OCI-M2 (cell line): ENCODE results near the gene ANKRD1.
"Not testable (repeated sequence)": the region's sequence is repeated elsewhere in the genome, so short reads cannot be mapped to it uniquely, and the experiment has no call there.

Source experiments
- DNase-seq: peaks from one replicate; lab custom pipeline; 2025; ENCODE audit not compliant: unreplicated experiment; lab: John Stamatoyannopoulos, UW

ANKRD1 gene

DNA sequence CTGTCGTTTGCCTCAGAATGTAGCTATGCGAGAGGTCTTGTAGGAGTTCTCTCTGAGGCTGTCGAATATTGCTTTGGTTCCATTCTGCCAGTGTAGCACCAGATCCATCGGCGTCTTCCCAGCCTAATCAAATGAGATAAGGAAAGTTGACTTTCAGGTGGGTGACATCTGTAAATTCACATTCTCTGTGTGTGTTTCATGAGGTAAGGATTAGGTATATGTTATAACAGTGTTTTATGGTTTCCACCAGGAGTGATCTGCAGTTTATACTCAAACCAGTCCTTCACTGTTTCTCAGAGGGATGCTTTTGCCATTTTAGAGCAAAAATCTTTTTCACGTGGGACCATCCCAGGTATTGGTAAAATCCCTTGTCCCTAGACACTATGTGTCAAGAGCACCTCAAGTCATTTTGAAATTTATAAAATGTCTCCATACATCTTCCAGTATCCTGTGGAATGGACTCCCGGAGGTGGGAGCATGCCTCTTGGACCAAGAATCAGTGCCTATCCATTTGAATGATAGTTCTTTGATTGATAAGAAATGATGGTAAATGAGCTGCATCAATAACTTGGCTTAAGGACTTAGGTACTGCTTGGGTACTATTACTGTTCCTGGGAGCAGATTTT is 7.9 kb downstream of the ANKRD1 start:
- no peak for DNase-seq

DNA sequence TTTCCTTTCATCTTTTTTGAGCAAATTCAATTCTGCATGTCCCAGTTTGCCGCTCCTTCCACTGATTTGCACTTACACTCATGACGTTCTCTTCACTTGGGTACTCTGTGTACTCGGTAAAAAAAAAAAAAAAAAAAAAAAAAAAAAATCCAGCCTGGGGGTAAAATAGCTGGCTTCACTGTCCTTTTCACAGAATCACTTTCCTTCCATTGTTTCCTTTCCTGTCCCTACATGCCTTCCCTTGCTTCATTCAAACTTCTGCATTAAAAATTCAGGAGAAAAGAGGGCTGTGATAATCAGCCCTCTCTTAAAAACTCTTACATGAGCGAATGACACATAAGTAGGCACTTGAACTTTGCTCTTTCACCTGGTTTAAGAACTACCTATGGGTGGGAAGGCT is 8.7 kb downstream of the ANKRD1 start:
- DNase-seq: no peak

DNA sequence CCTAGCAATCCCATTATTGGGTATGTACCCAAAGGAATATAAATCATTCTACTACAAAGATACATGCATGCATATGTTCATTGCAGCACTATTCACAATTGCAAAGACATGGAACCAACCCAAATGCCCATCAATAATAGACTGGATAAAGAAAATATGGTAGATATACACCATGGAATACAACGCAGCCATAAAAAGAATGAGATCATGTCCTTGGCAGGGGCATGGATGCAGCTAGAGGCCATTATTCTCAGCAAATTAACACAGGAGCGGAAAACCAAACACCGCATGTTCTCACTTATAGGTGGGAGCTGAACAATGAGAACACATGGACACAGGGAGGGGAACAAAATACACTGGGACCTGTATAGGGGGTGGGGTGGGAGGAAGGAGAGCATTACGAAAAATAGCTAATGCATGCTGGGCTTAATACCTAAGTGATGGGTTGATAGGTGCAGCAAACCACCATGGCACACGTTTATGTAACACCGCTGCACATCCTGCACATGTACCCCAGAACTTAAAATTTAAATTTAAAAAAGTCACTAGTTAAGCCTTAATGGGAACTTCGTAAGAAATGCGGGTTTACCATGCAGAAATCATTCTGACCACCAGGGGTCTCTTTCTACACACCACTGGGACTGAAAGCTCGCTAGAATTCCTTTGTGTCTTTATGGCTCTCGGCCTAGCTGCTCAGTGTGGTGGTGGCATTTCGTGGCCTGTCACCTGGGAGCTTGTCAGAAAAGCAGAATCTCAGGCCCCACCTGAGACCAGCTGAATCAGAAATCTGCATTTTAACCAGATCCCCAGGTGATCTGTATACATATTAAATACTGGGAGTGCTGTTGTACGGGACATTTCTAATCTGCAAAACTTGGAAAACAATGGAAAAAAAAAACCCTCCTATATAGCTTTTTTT is 9.5 kb downstream of the ANKRD1 start:
- DNase-seq: no peak

DNA sequence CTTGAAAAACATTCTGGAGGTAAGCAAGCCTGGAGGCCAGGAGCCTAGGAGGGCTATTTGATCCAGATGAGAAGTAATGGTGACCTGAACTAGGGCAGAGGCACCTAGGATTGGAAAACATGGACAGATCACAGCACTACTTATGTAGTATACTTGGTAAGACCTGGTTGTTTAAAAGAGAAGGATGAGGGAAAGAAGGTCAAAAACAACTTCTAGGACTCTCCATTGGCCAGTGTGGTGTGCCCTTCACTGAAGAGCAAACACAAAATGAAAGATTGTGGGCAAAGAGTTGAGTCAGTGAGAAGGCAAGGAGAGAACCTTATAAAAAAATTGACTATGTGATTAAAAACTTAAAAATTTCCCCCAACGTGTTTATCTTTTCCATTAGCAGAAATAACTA is 14.3 kb downstream of the ANKRD1 start:
- no peak for DNase-seq

DNA sequence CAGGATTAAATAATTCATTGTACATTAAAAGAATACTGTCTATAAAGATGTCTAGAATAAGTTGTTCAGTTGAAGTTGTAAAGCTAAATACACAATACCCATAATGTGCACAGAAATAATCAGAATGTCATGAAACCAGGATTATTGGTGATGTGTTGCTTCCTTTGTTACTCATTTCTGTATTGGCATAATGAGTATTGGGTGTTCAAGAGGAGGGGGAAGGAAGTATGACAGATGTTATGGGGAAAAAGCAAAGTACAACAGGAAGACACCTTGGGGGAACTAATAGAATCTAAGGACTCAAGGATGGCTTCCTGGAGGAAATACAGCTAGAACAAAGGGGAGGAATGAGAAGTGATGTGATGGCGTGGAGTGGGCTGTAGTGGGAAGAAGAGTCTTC is 15.0 kb downstream of the ANKRD1 start:
- no peak for DNase-seq

DNA sequence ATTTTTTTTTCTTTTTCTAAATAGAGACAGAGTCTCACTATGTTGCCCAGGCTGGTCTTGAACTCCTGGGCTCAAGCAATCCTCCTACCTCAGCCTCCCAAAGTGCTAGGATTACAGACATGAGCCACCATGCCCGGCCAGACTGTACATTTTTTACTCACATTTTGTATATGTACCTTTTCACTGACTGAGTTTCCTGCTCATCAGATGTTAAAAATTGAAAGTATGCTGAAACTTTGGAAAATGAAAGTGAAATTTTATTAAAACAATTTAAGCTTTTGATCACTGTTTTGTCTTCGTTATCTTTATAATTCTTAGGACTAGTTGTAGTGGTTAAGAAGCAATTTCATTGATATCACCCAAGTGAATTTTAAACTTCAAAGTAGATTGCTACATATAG is 24.0 kb downstream of the ANKRD1 start:
- not testable (repeated sequence) for DNase-seq

DNA sequence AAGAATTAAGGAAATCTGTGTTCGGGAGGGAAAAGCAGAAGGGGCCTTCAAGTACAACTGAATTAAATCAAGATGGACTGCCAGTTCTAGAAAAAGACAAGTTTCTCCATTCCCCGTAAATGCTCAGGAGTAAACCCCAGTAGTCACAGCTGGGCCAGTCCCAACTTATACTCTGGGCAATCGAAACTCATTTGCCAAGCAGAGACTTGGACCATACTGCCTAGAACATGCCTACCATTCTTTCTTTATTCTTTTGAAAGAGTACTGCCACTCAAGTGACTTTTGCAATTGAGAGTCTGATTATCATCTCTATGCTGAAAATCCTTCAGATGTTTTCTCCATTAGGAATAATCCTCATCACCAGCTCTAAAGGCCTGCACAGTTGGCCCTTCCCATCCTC is 27.7 kb downstream of the ANKRD1 start:
- DNase-seq: no peak

DNA sequence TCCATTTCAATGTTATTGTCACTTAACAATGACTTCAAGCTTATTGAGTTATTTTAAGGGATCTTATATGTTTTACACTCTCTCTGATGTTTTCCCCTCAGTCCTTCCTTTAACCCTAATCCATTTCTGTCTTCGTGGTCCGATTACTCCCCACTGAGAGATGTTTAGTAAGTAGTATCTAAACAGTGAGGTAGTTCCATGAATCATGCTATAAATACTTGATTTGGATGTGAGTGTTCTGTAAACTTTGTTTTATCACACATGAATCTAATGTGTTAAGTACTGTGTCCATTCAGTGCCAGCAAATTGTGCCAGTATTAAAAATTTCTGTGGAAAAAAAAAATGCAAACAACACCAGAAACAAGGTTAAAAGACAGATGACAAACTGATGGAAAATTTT is 30.5 kb downstream of the ANKRD1 start:
- DNase-seq: no peak

DNA sequence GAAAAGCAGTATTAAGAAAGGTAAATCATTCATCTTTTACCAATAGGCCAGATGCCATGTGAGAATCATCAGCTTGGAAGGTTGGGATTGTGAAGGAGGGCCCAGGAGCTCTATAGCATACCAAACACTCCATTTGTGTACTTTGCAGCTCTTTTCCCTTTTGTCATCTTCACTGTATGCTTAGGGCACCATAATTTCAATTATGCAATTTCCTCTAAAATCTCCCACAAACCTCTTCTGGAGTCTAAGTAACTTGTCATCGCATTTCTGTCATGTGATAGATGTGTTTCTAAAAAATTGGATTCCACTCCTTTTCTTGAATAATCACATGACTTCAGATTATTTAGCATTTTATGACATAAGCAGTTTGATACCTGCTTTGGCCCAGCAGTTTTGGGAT is 31.3 kb downstream of the ANKRD1 start:
- DNase-seq: no peak

DNA sequence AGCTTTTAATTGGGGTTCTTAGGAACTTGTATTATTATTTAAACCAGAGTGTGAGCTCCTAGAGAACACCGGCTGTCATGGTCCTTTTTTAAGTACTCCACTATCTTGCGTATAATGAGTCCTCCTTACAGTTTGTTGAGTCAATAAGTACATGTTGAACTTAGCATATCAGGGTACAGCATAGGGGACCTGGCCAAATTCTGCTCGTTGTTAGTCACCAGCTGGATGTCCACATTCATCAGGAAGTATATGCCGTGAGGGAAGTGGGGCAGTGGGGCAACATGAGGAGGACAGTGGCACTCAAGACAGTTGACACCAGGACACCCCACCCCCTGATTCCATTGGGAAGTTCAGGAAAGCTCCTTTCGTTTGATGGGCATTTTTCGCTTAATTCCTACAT is 32.5 kb downstream of the ANKRD1 start:
- DNase-seq: no peak

DNA sequence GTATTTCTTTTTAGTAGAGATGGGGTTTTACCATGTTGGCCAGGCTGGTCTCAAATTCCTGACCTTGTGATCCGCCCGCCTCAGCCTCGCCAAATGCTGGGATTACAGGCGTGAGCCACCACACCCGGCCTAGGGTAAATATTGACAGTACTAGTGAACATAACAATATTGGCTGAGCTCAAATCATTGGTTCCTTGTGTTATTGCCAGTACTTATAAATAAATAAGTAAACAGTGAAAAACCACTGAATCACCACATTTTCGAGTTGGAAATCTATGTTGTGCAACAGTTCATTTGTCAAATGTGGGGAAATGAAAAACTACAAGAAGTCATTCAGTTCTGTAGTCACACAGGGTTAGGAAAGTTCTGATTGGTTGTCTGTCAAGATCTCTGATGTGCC is 33.3 kb downstream of the ANKRD1 start:
- DNase-seq: no peak

DNA sequence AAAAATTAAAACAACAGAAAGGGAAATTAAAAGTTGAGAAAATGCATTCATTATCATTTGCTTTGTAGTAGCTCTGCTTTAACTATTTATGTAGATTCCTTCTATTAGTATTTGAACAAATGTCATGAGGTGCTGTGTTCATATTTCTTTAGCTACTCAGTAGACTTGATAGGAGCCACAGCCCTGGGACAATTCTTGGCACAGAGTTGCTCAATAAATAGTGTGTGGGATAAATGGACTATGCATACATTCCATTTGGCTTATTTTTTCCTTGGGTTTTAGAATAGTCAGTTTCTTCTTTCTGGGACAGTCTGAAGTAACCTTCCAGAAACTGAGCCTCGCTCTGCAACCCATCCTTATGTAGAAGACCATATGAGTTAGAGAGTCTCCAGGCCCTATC is 35.7 kb downstream of the ANKRD1 start:
- DNase-seq: no peak

DNA sequence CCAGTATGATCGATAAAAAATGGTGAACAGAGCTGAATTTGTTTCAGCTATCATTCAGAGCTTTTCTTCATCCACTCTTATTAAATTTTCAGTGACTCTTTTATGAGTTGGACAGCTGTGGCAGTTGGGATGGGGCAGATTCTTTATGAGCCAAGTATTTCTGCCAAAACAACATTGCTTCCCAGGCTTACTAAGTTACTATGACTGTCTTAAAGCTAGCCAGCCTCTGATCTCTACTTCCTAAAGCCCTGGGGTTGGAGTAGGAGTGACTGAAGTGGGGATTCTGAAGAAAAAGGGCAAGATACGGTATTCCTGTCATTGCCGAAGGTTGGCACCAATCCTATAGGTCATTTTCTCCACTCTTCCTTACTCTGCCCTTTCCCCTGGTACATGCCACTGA is 36.5 kb downstream of the ANKRD1 start:
- no peak for DNase-seq

DNA sequence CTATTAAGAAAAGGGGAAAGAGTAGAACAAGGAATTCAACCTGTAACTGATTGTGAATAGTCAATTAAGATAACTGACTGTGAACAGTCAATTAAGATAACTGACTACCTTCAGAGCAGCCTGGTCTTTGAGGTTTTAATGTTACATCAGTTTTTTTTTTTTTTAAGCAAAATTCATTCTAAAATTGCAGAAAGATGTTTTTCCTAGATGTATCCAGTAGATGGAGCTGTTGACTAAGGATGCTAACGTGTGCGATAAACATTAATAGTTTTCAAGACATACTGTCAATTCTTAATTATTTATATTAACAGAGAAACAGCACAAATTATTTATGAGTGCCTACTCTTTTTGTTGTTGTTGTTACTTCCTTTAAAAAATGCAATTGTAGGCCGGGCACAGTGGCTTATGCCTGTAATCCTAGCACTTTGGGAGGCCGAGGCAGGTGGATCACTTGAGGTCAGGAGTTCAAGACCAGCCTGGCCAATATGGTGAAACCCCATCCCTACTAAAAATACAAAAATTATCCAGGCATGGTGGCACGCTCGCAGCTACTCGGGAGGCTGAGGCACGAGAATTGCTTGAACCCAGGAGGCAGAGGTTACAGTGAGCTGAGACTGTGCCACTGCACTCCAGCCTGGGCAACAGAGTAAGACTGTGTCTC is 40.7 kb downstream of the ANKRD1 start:
- not testable (repeated sequence) for DNase-seq

DNA sequence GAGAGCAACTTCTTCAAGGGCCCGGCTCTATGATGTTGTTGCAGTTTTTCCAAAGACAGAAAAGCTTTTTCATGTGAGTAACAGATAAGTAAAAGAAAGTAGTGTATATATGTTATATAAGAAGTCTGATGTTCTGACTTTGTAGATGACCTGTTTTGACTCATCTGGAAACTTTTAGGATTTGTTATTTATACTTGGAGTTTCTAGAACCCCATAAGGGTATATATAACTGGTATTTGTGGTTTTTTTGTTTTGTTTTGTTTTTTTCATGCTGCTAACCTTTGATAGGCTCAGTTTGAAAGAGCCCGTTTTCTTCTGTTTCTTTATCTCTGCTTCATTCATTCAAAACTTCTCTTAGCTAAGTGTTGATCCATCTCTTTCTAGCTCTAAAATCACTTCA is 41.8 kb downstream of the ANKRD1 start:
- no peak for DNase-seq

DNA sequence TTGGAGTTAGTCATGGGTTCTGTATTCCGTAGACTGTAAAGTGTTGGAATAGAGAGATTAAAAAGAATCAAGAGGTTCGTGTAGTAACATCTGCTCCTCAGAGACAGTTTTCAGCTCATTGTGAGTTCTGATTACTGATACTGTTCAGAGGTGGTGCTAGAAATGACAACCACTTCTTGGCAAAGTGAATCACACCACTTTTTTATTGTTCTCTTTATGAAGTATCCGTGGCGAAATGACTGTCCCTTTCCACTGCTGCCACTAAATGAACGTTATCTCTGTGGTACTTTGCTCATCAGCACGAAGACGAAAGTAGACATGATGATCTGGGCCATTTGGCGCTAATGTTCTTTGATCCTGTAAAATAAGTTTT is 48.3 kb downstream of the ANKRD1 start:
- DNase-seq: no peak

DNA sequence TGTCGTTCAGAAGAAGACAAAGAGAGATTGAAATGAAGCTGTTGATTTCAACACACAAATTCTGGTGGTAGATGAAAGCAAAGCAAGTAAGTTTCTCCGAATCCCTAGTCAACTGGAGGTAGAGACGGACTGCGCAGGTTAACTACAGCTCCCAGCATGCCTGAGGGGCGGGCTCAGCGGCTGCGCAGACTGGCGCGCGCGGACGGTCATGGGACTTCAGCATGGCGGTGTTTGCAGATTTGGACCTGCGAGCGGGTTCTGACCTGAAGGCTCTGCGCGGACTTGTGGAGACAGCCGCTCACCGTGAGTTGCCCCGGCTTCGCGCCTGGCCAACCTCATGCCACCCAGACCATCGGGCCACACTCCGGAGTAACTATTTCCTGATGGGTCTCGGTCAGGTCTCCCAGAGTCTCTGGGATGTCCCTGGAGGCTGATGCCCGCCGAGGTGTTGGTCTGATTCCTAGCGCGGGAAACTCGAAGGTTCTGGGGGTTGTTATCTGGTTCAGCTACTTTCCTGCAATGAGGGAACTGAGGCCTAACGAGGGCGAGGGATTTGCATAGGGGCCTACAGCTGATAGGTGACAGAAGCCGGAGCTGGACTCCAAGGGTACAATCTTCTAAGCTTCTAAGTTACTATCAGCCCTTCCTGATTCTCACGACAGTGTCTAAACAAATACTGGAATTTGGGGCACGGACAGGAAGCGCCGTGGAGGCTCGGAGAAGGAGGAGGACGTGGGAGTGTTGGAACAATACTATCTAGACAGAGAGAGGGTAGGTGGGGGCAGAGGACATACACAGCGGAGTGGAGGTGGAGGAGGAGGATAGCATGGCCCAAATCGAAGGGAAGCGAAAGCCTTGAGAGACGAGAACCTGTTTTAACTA is 48.9 kb downstream of the ANKRD1 start, which contains the start of gene RPP30:
Gene RPP30 (plus strand): TSS at position 209 of the 882 bp plus-strand sequence. CDS start 13 bp downstream, at position 222.
- peak; percentile 74 for DNase-seq

DNA sequence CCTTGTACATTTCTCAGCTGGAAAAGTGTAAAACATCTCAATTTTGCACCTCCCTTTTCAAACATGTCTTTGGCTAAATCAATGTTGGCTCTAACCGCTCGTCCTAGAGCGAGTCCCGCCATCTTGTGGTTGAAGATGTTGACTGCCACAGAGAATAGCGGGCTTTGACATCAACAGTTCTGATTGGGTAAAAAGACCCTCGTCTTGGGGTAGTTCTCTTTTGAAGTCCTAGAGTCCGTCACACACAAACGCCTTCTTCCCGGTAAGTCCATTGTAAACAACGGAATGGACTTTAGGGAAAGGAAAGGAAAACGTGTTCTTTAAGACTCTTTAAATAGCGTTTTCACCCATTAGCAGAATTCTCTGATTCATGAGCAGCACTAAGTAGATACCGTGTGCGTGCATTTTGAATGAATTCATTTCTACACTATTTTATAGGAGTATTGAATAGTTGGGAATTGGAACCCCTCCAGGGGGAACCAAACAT is 49.6 kb downstream of the ANKRD1 start:
- peak; percentile 74 for DNase-seq

DNA sequence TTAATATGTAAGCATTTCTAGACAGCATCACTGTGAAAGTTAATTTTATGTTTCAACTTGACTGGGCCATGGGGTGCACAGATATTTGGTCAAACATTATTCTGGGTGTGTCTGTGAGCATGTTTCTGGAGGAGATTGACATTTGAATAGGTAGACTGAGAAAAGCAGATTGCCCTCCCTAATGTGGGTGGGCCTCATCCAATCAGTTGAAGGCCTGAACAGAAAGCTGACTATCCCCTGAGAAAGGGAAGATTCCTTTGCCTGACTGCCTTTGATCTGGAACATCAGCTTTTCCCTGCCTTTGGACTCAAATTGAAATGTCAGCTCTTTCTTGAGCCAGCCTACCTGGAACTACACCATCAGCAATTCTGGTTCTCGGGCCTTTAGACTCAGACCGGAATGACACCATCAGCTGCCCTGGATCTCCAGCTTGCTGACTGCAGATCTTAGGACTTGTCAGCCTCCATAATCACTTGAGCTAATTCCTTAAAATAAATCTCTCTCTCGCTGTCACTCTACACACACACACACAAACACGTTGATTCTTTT is 54.8 kb downstream of the ANKRD1 start:
- no peak for DNase-seq

DNA sequence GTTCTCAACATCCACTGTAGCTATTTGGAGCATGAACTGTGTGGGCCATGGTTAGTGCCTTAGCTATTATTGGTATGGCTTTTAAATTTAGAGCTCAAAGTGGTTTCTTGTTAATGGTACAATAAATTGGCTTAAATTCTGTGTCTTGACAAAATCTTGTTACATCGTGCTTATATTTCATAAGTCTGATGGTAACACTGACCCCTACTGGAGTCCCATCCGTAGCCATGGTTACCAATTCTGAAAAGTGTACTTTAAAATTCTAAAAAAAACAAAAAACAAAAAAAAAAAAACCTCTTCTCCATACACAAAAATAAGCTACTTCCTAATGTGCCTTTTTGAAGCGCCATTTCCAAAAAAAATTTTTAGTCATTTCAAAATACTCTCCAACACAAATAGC is 55.5 kb downstream of the ANKRD1 start:
- no peak for DNase-seq
